ENCODE data around the gene GPR160. TPM values are rescaled to one million over a fixed set of nuclear protein-coding genes. Genes with fewer than 3 reads are reported as not detected.

The GPR160 gene
- total and polyA plus RNA-seq, 2 of the 13 experiments (the other 11 are each of a cell fraction or from before 2014, with no cell fraction given) = 12.1 to 23.2 TPM

DNA sequence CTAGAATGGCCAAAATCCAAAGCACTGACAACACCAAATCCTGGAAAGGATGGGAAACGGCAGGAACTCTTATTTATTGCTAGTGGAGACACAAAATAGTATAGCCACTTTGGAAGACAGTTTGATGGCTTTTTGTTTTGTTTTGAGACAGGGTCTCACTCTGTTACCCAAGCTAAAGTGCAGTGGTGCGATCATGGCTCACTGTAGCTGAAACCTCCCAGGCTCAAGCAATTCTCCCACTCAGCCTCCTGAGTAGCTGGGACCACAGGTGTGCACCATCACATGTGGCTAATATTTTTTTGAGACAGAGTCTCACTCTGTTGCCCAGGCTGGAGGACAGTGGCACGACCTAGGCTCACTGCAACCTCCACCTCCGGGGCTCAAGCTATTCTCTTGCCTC lies 27.3 kb upstream of the GPR160 start:
- WGBS (ENCODE audit: low lambda C conversion rate) = 35% methylated on average over 2 of the region's 4 CpGs

More for the DNA sequence above, 27.3 kb upstream of the GPR160 start:
- H3K9me3 ChIP-seq (ENCODE audit: low read length) = no peaks in the 10 kb centered on the region
- H3K79me2 ChIP-seq (ENCODE audit: insufficient read depth, low read length) = no peaks in the 10 kb centered on the region
- H3K4me2 ChIP-seq (ENCODE audit: low read depth, low read length) = no peak overlapping the region
- H3K27me3 ChIP-seq (ENCODE audit: control insufficient read depth in 1 of 2, insufficient read depth in 2 of 2, low read length in 2 of 2) = no peaks in the 10 kb centered on the region
- TF ChIP-seq, protein P1, sequence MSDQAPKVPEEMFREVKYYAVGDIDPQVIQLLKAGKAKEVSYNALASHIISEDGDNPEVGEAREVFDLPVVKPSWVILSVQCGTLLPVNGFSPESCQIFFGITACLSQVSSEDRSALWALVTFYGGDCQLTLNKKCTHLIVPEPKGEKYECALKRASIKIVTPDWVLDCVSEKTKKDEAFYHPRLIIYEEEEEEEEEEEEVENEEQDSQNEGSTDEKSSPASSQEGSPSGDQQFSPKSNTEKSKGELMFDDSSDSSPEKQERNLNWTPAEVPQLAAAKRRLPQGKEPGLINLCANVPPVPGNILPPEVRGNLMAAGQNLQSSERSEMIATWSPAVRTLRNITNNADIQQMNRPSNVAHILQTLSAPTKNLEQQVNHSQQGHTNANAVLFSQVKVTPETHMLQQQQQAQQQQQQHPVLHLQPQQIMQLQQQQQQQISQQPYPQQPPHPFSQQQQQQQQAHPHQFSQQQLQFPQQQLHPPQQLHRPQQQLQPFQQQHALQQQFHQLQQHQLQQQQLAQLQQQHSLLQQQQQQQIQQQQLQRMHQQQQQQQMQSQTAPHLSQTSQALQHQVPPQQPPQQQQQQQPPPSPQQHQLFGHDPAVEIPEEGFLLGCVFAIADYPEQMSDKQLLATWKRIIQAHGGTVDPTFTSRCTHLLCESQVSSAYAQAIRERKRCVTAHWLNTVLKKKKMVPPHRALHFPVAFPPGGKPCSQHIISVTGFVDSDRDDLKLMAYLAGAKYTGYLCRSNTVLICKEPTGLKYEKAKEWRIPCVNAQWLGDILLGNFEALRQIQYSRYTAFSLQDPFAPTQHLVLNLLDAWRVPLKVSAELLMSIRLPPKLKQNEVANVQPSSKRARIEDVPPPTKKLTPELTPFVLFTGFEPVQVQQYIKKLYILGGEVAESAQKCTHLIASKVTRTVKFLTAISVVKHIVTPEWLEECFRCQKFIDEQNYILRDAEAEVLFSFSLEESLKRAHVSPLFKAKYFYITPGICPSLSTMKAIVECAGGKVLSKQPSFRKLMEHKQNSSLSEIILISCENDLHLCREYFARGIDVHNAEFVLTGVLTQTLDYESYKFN (CRISPR knock-in tag; conservative IDR thresholded peaks at IDR 0.05) = no peak
- no peak for TF ChIP-seq TCF7 (IDR thresholded peaks at IDR 0.05; ENCODE audit: low read depth)
- TF ChIP-seq KAT8 (CRISPR knock-in tag; IDR thresholded peaks at IDR 0.05) = no peak
- no peak overlapping the region for H2AFZ ChIP-seq (ENCODE audit: low read length)
- CTCF ChIA-PET (ENCODE audit: low intra/inter-chr PET ratio, low total read pairs) = no interaction called here
- H3K4me1 ChIP-seq (ENCODE audit: insufficient read depth, low read length) = peaks cover 40% of the 10 kb centered on the region
- no peaks in the 10 kb centered on the region for H4K20me1 ChIP-seq (ENCODE audit: insufficient read depth, low read length)
- ATAC-seq = no peak
- FAIRE-seq = no peak
- no peaks in the 10 kb centered on the region for H3K36me3 ChIP-seq (replicated peaks in 1 of 2; ENCODE audit: control insufficient read depth in 1 of 2, insufficient read depth in 2 of 2, low read length in 2 of 2)
- no TSS peak for BruUV-seq (replicated peaks)
- DNase-seq (ENCODE audit: low spot score) = no peak
- in situ Hi-C loops (cut with HindIII; ENCODE audit: extremely low pct_ligation_motif_present, low pct_unique_long_range_greater_than_20kb) = no loop called here
- intact Hi-C loops (cut with micrococcal nuclease; ENCODE audit: unreplicated experiment) = no loop called here
- no peak overlapping the region for H3K9ac ChIP-seq (ENCODE audit: insufficient read depth, low read depth, low read length)
- POLR2A ChIA-PET = no interaction called here
- H3K27ac ChIP-seq (ENCODE audit: extremely low read length, insufficient read depth, low read length) = no peak overlapping the region
- no peak overlapping the region for H3K4me3 ChIP-seq (replicated peaks in 1 of 3; ENCODE audit: insufficient read depth in 1 of 3, low read depth in 2 of 3, low read length in 3 of 3)
